Endothelial cell of umbilical vein (primary cell): ENCODE results near the gene GABBR2. TPM values are rescaled to one million over a fixed set of nuclear protein-coding genes. Genes with fewer than 3 reads are reported as not detected.

ENCODE experiments used
- BruUV-seq: library from RNA; stranded (reverse); fragments of 400-500 nt; replicated peaks from 2 replicates; lab custom pipeline; 2021; lab: Mats Ljungman, UMichigan
- CTCF ChIA-PET: fragments of 300-600, 350-600 bp; sonication (Branson Sonifier 250); formaldehyde crosslinking; loops from one replicate; lab custom pipeline; 2021; ENCODE audit warnings: antibody characterized with exemption, inconsistent platforms; lab: Charles Lee
- POLR2A ChIA-PET: fragments of 300-600, 350-600 bp; sonication (Branson Sonifier 250); formaldehyde crosslinking; loops from one replicate; lab custom pipeline; 2021; ENCODE audit warnings: antibody characterized with exemption, inconsistent platforms; lab: Charles Lee
- DNase-seq: peaks from one replicate; pipeline ENCODE4 v3.0.0-alpha.2; 2011; ENCODE audit warnings: low read depth, low spot score
- FAIRE-seq: peaks from 2 replicates; lab custom pipeline; 2011; peaks lifted over from hg19 to GRCh38; lab: Jason Lieb, UNC
- H2AFZ ChIP-seq: 2 replicates; pipeline ENCODE4 v1.6.0; 2012; ENCODE audit warnings: low read depth, low read length, control low read depth, inconsistent platforms
- H3K27ac ChIP-seq: 2 replicates; pipeline ENCODE4 v1.5.1; 2011; ENCODE audit warnings: low read depth, mild to moderate bottlenecking, control low read depth, low read length, moderate library complexity; ENCODE audit not compliant: insufficient read depth
- H3K27me3 ChIP-seq, 2 experiments: 2 replicates each; pipeline versions ENCODE4 v1.6.0 to v1.6.1; 2011; ENCODE audit warnings: low read length in 2 of 2, mixed read lengths in 1 of 2; ENCODE audit not compliant: control insufficient read depth in 2 of 2, insufficient read depth in 2 of 2
- H3K36me3 ChIP-seq, 2 experiments: 2 replicates in 1 of 2; 3 replicates in 1 of 2; pipeline ENCODE4 v1.5.1; 2011; ENCODE audit warnings: low read length in 2 of 2, mild to moderate bottlenecking in 1 of 2, moderate library complexity in 1 of 2; ENCODE audit not compliant: control insufficient read depth in 2 of 2, insufficient read depth in 2 of 2; ENCODE audit errors: extremely low read depth in 1 of 2
- H3K4me1 ChIP-seq: 3 replicates; pipeline ENCODE4 v1.5.1; 2011; ENCODE audit warnings: mild to moderate bottlenecking, low read length; ENCODE audit not compliant: control insufficient read depth, insufficient read depth; ENCODE audit errors: extremely low read depth
- H3K4me2 ChIP-seq: 2 replicates; pipeline ENCODE4 v1.6.1; 2011; ENCODE audit warnings: low read length, control low read depth, mixed read lengths; ENCODE audit not compliant: insufficient read depth
- H3K4me3 ChIP-seq, 3 experiments: fragments of 200-600 bp in 1 of 3; sonication (generic), shearing (Covaris generic) in 1 of 3; replicated peaks in 1 of 3; 2 replicates each; pipeline ENCODE4 v1.5.1; 2011 to 2016; ENCODE audit warnings: control low read depth in 3 of 3, low read length in 3 of 3, mild to moderate bottlenecking in 2 of 3, inconsistent platforms in 1 of 3, low read depth in 1 of 3, moderate library complexity in 1 of 3; ENCODE audit not compliant: insufficient read depth in 1 of 3
- H3K79me2 ChIP-seq: 2 replicates; pipeline ENCODE4 v1.6.0; 2012; ENCODE audit warnings: low read length, inconsistent platforms; ENCODE audit not compliant: control insufficient read depth, insufficient read depth
- H3K9ac ChIP-seq: replicated peaks from 2 replicates; pipeline ENCODE3; 2011; ENCODE audit warnings: low read length, control low read depth; ENCODE audit not compliant: insufficient read depth; ENCODE audit errors: extremely low read depth
- H3K9me1 ChIP-seq: replicated peaks from 3 replicates; pipeline ENCODE4 v1.6.0; 2011; ENCODE audit warnings: mild to moderate bottlenecking, low read length; ENCODE audit not compliant: control insufficient read depth, insufficient read depth; ENCODE audit errors: extremely low read depth
- H3K9me3 ChIP-seq: replicated peaks from 2 replicates; pipeline ENCODE4 v1.5.1; 2012; ENCODE audit warnings: low read length, inconsistent platforms; ENCODE audit not compliant: control insufficient read depth, insufficient read depth
- H4K20me1 ChIP-seq: replicated peaks from 2 replicates; pipeline ENCODE3; 2011; ENCODE audit warnings: mild to moderate bottlenecking, low read length; ENCODE audit not compliant: control insufficient read depth, insufficient read depth; ENCODE audit errors: extremely low read depth
- EZH2 ChIP-seq: IDR thresholded peaks from 2 replicates; pipeline ENCODE4 v1.6.1; 2012; ENCODE audit warnings: borderline replicate concordance, low read depth, mild to moderate bottlenecking, moderate library complexity, low read length, inconsistent platforms; ENCODE audit not compliant: severe bottlenecking
- FOS ChIP-seq: IDR thresholded peaks from 2 replicates; pipeline ENCODE4 v1.6.1; 2011; ENCODE audit warnings: mild to moderate bottlenecking, low read length, moderate library complexity, borderline replicate concordance; ENCODE audit not compliant: insufficient read depth
- GATA2 ChIP-seq: IDR thresholded peaks from 2 replicates; pipeline ENCODE4 v1.7.0; 2011; ENCODE audit warnings: low read depth, mild to moderate bottlenecking, moderate library complexity, mixed read lengths, low read length; ENCODE audit not compliant: insufficient read length, insufficient read depth
- JUN ChIP-seq: IDR thresholded peaks from 2 replicates; pipeline ENCODE4 v1.6.1; 2011; ENCODE audit warnings: borderline replicate concordance, low read depth; ENCODE audit not compliant: insufficient read length, insufficient read depth
- MYC ChIP-seq: IDR thresholded peaks from one replicate; pipeline ENCODE4 v1.6.1; 2011; ENCODE audit warnings: mild to moderate bottlenecking, low read depth, low read length
- POLR2A ChIP-seq: IDR thresholded peaks from 2 replicates; pipeline ENCODE4 v1.6.1; 2012; ENCODE audit warnings: low read depth, mild to moderate bottlenecking, control low read depth, low read length
- POLR2AphosphoS5 ChIP-seq: IDR thresholded peaks from 2 replicates; pipeline ENCODE4 v1.6.1; 2012; ENCODE audit warnings: low read depth, mild to moderate bottlenecking, control low read depth, low read length, moderate library complexity; ENCODE audit not compliant: insufficient read depth
- dilution Hi-C: fragments of 300-500 bp; cut with MboI; formaldehyde crosslinking; loops from one replicate; pipeline ENCODE4 v1.15.0; 2019; ENCODE audit warnings: low sequenced_read_pairs; ENCODE audit not compliant: extremely low pct_ligation_motif_present
- intact Hi-C: fragments of 100-400 bp; cut with micrococcal nuclease; formaldehyde crosslinking; loops from one replicate; pipeline ENCODE4 v1.10.0; 2022
- polyA plus RNA-seq, 4 experiments: library from polyadenylated mRNA; depleted of rRNA in 3 of 4; stranded (reverse) in 3 of 4; unstranded in 1 of 4; fragments of >200 nt; gene quantifications; 2 replicates each; pipeline versions ENCODE4 v1.2.1 to v1.2.3, GENCODE V29; 2011 to 2012; ENCODE audit warnings: missing spikeins in 1 of 4
- total RNA-seq: library from RNA; stranded (reverse); gene quantifications from 2 replicates; pipeline ENCODE4 v1.2.3, GENCODE V29; 2021
- TF ChIP-seq, protein P1 (sequence below), 2 donors: IDR thresholded peaks; 1 replicate in 1 of 2; 2 replicates in 1 of 2; pipeline ENCODE4 v1.5.1; 2011; ENCODE audit warnings: low read length in 2 of 2, mild to moderate bottlenecking in 2 of 2, moderate library complexity in 2 of 2, control low read depth in 1 of 2, inconsistent platforms in 1 of 2, low read depth in 1 of 2; ENCODE audit not compliant: insufficient read depth in 1 of 2; ENCODE audit errors: extremely low read depth in 1 of 2
- TF ChIP-seq, protein P2 (sequence below): IDR thresholded peaks from 2 replicates; pipeline ENCODE4 v1.6.1; 2011; ENCODE audit not compliant: insufficient read depth, insufficient read length

GABBR2 gene
- total and polyA plus RNA-seq, 2 donors (not counting 3 experiments of a cell fraction or from before 2014, with no cell fraction given) = 1.1 to 9.2 TPM

GRCh38 chr9:98515506-98516204 lies 193.1 kb downstream of the GABBR2 start:
- no peak for FAIRE-seq
- CTCF ChIA-PET = no interaction called here
- POLR2A ChIA-PET = no interaction called here

More at GRCh38 chr9:98515506-98516204, 193.1 kb downstream of the GABBR2 start:
- Histone ChIP-seq H3K4me2 (no peak overlapping the region), H3K9ac (no peak overlapping the region), H3K27ac (no peak overlapping the region), H3K36me3 (no peaks in the 10 kb centered on the region), H3K4me1 (peaks cover 7% of the 10 kb centered on the region), H3K9me1 (no peaks in the 10 kb centered on the region), H2AFZ (no peak overlapping the region), H3K27me3 (no peaks in the 10 kb centered on the region), H3K79me2 (no peaks in the 10 kb centered on the region), H4K20me1 (no peaks in the 10 kb centered on the region), H3K4me3 (no peak overlapping the region), H3K9me3 (no peaks in the 10 kb centered on the region)
- TF ChIP-seq JUN = no peak
- TF ChIP-seq GATA2 = no peak
- TF ChIP-seq MYC = no peak
- TF ChIP-seq EZH2 = no peak
- TF ChIP-seq, protein P1, sequence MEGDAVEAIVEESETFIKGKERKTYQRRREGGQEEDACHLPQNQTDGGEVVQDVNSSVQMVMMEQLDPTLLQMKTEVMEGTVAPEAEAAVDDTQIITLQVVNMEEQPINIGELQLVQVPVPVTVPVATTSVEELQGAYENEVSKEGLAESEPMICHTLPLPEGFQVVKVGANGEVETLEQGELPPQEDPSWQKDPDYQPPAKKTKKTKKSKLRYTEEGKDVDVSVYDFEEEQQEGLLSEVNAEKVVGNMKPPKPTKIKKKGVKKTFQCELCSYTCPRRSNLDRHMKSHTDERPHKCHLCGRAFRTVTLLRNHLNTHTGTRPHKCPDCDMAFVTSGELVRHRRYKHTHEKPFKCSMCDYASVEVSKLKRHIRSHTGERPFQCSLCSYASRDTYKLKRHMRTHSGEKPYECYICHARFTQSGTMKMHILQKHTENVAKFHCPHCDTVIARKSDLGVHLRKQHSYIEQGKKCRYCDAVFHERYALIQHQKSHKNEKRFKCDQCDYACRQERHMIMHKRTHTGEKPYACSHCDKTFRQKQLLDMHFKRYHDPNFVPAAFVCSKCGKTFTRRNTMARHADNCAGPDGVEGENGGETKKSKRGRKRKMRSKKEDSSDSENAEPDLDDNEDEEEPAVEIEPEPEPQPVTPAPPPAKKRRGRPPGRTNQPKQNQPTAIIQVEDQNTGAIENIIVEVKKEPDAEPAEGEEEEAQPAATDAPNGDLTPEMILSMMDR (IDR thresholded peaks at IDR 0.05; ENCODE audit: extremely low read depth in 1 of 2, insufficient read depth in 1 of 2, low read depth in 1 of 2, low read length in 2 of 2) = no peak
- no peak for TF ChIP-seq FOS
- no peak for TF ChIP-seq POLR2A
- TF ChIP-seq POLR2AphosphoS5 = no peak
- TF ChIP-seq, protein P2, sequence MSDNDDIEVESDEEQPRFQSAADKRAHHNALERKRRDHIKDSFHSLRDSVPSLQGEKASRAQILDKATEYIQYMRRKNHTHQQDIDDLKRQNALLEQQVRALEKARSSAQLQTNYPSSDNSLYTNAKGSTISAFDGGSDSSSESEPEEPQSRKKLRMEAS = no peak
- intact Hi-C loops = no loop called here
- dilution Hi-C loops = no loop called here
- DNase-seq = no peak
- BruUV-seq = no TSS peak
